ENCODE data around the gene ATP2A1.

- TF ChIP-seq PATZ1 (CRISPR knock-in tag; IDR thresholded peaks at IDR 0.05; ENCODE audit: borderline replicate concordance) (no peak), TSHZ2 (CRISPR knock-in tag; IDR thresholded peaks at IDR 0.05) (no peak), ZNF565 (CRISPR knock-in tag; conservative IDR thresholded peaks at IDR 0.05; ENCODE audit: low read depth) (no peak), CREB5 (CRISPR knock-in tag; IDR thresholded peaks at IDR 0.05; ENCODE audit: low read depth) (no peak), RARB (CRISPR knock-in tag; IDR thresholded peaks at IDR 0.05) (no peak), ZC3H10 (CRISPR knock-in tag; IDR thresholded peaks at IDR 0.05) (no peak), SNAI2 (CRISPR knock-in tag; IDR thresholded peaks at IDR 0.05) (no peak), ESRRG (CRISPR knock-in tag; IDR thresholded peaks at IDR 0.05) (no peak), TOX (CRISPR knock-in tag; IDR thresholded peaks at IDR 0.05; ENCODE audit: borderline replicate concordance) (no peak), ZFP30 (CRISPR knock-in tag; IDR thresholded peaks at IDR 0.05) (no peak), ZNF70 (CRISPR knock-in tag; IDR thresholded peaks at IDR 0.05) (no peak), CSRNP3 (CRISPR knock-in tag; IDR thresholded peaks at IDR 0.05) (no peak), OSR1 (CRISPR knock-in tag; IDR thresholded peaks at IDR 0.05) (no peak), ARNTL (CRISPR knock-in tag; IDR thresholded peaks at IDR 0.05; ENCODE audit: borderline replicate concordance, low read depth) (no peak)
Measured at GRCh38 chr16:28884045-28884444, 5.8 kb downstream of the ATP2A1 start.

Data from SK-N-SH treated with all-trans-retinoic acid at 6 μM for 48 hours (cell line).